Liver (tissue), 3 donors: Measurements from ENCODE around the gene MOV10L1.

Experiments used
- FOXA1 ChIP-seq: IDR thresholded peaks from 2 replicates; pipeline ENCODE4 v1.6.1; 2016; ENCODE audit warnings: antibody characterized with exemption
- GABPA ChIP-seq, 2 donors: IDR thresholded peaks in 1 of 2; conservative IDR thresholded peaks in 1 of 2; 2 replicates each; pipeline ENCODE4 v1.6.1; 2016; ENCODE audit warnings: antibody characterized with exemption in 2 of 2, mild to moderate bottlenecking in 1 of 2, moderate library complexity in 1 of 2
- JUND ChIP-seq, 2 donors: IDR thresholded peaks; 2 replicates each; pipeline ENCODE4 v1.6.1; 2016; ENCODE audit warnings: antibody characterized with exemption in 2 of 2
- TF ChIP-seq, protein P1 (sequence below): fragments of 150-350 bp; IDR thresholded peaks from 2 replicates; pipeline ENCODE4 v1.5.1; 2017; ENCODE audit warnings: improper control_type of control experiment, low read depth, low read length; ENCODE audit not compliant: missing input control
- donor health status: healthy.
- donor health status: healthy.

DNA sequence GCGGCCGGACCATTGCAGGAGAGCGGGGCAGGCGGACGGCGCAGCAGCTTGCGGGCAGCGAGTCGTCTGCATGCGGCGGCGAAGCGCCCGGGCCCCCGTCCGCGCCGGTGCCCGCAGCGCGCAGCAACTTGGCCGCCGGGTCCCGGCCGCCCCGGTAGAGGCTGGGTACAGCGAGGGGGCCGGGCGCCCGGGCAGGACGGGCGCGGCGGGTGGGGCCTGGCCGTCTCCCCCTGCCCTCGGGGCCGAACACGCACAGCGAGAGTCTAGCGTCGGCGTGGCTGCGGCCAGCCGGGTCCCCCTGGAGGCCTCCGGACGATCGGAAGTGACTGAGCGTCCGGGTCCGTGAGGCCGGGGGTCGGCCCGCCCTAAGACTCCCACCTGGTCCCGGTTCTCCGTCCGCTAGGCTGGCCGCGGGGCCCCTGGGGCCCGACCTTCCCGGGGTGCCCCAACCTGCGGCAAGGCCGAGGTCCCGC lies 95.1 kb downstream of the MOV10L1 start:
- TF ChIP-seq, protein P1, sequence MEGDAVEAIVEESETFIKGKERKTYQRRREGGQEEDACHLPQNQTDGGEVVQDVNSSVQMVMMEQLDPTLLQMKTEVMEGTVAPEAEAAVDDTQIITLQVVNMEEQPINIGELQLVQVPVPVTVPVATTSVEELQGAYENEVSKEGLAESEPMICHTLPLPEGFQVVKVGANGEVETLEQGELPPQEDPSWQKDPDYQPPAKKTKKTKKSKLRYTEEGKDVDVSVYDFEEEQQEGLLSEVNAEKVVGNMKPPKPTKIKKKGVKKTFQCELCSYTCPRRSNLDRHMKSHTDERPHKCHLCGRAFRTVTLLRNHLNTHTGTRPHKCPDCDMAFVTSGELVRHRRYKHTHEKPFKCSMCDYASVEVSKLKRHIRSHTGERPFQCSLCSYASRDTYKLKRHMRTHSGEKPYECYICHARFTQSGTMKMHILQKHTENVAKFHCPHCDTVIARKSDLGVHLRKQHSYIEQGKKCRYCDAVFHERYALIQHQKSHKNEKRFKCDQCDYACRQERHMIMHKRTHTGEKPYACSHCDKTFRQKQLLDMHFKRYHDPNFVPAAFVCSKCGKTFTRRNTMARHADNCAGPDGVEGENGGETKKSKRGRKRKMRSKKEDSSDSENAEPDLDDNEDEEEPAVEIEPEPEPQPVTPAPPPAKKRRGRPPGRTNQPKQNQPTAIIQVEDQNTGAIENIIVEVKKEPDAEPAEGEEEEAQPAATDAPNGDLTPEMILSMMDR, result no peak
- TF ChIP-seq GABPA (IDR thresholded peaks at IDR 0.05 in 1 of 2, conservative IDR thresholded peaks at IDR 0.05 in 1 of 2) (no peak), JUND (IDR thresholded peaks at IDR 0.05) (no peak), FOXA1 (no peak)
